Astrocyte of the cerebellum (primary cell): ENCODE results near the gene PLXNA2.

ENCODE experiments used
- DNase-seq: peaks from one replicate; pipeline ENCODE4 v3.0.0-alpha.2; 2011; ENCODE audit warnings: low read depth
- H3K4me3 ChIP-seq: 2 replicates; pipeline ENCODE4 v1.5.1; 2011; ENCODE audit warnings: mild to moderate bottlenecking, low read depth, low read length, moderate library complexity
- in situ Hi-C: cut with HindIII; loops from 2 replicates; pipeline ENCODE4 v1.10.0; 2017; ENCODE audit warnings: low sequenced_read_pairs
- TF ChIP-seq, protein P1 (sequence below): IDR thresholded peaks from 2 replicates; pipeline ENCODE4 v1.5.1; 2012; ENCODE audit warnings: low read length, low read depth, moderate library complexity, mild to moderate bottlenecking; ENCODE audit errors: missing control alignments

The PLXNA2 gene

DNA sequence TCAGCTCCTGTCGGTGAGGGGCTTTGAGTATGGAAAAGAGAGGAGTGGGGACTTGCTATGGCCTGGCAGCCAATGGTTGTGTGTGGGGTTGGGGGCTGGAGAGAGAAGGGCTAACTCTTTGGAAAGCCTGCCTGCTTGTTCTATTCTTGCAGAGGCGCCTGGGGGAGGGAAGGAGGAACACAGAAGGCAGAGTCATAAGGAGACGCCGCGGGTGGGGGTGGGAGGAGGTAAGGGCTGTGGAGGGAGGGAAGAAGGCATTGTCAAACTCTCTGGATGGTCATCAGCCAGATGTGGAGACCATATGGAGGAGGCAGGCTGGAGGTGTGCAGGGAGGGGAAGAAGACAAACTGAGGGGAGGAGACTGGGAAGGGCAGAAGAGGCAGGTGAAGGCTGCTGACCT is 70.0 kb downstream of the PLXNA2 start:
- no peak for DNase-seq
- H3K4me3 ChIP-seq, result no peak overlapping the region
- in situ Hi-C loops, result no loop called here
- TF ChIP-seq, protein P1, sequence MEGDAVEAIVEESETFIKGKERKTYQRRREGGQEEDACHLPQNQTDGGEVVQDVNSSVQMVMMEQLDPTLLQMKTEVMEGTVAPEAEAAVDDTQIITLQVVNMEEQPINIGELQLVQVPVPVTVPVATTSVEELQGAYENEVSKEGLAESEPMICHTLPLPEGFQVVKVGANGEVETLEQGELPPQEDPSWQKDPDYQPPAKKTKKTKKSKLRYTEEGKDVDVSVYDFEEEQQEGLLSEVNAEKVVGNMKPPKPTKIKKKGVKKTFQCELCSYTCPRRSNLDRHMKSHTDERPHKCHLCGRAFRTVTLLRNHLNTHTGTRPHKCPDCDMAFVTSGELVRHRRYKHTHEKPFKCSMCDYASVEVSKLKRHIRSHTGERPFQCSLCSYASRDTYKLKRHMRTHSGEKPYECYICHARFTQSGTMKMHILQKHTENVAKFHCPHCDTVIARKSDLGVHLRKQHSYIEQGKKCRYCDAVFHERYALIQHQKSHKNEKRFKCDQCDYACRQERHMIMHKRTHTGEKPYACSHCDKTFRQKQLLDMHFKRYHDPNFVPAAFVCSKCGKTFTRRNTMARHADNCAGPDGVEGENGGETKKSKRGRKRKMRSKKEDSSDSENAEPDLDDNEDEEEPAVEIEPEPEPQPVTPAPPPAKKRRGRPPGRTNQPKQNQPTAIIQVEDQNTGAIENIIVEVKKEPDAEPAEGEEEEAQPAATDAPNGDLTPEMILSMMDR, result no peak

DNA sequence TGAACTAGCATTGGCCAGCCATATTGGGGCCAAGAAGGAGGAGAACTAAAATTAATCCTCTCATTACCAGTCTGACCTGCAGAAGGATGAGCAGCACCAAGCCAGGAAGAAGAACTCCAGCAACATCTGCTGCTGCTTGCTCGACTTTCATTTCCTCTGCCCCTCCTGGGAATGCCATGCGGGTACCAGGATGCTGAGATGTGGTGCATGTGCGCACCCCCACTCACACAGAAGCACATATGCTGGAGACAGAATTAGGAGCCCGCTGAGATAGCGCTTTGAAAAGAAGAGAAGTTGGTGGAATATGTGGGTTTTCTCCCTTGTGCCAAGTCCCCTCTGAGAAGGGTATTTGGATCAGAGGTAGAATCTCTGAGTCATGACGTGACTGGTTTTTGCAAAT is 70.4 kb downstream of the PLXNA2 start:
- no peak for DNase-seq
- no peak overlapping the region for H3K4me3 ChIP-seq
- in situ Hi-C loops, result no loop called here
- TF ChIP-seq, protein P1, result no peak

DNA sequence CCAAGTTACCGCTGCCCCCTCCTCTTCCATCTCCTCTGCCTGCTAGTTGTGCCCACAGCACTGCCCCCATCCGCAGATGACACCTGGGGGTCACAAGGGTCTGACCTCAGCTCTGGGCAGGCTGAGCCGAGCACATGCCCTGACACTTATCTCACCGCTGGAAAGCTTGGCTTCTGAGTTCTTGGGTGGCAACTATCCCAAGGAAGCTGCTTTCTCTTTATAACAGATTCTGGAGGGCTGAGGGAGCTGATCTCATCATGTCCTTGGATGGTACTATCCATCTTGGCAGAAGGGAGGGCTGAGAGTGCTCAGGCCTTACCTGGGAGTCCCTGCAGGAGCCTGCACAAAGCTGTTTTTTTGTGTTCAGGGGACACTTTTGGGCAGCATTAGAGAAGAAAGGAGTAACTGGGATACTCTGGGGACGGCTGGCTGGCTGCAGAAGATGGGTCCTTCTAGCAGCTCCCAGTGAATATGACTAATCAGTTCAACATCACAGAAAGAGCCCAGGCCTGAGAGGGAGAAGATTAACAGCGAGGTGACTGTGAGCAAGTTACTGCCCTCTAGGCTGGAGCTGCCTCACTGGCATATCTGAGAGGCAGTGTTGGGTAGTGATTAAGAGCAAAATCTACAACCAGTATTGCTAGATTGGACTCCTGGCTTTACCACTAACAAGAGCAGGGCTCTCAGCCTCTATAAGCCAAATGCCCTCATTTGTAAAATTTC is 71.6 kb downstream of the PLXNA2 start:
- TF ChIP-seq, protein P1, result no peak
- in situ Hi-C loops, result no loop called here
- no peak for DNase-seq
- no peak overlapping the region for H3K4me3 ChIP-seq

DNA sequence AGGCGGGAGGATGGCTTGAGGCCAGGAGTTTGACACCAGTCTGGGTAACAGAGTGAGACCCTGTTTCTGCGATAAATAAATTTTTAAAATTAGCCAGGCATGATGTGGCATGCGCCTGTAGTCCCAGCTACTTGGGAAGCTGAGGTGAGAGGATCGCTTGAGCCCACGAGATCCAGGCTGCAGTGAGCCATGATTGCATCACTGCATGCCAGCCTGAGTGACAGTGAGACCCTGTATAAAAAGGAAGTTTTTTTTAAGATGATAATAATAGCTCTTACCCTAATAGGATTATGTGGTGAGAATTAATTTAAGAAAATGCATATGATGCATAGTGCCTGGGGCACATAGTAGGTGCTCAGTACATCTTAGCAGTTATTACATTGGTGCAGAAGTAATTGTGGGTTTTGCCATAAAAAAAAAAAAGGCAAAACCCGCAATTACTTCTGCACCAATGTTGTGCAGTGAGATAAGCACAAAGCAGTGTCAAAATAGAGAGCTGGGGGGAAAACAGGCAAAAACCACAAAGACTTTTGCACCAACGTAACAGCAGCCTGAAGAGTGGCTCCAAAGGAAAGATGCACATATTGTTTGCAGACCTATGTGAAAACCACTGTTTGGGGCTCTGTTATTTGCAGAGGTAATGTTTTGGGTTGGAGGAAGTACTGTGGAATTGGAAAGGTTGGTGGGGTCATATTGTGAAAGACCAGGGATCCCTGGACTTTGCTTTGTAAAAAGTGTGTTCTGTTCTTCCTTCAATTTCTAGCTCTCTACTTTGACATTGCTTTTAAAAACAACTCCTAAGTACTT is 72.4 kb downstream of the PLXNA2 start:
- no peak overlapping the region for H3K4me3 ChIP-seq
- TF ChIP-seq, protein P1, result no peak
- DNase-seq, result no peak
- in situ Hi-C loops, result no loop called here

DNA sequence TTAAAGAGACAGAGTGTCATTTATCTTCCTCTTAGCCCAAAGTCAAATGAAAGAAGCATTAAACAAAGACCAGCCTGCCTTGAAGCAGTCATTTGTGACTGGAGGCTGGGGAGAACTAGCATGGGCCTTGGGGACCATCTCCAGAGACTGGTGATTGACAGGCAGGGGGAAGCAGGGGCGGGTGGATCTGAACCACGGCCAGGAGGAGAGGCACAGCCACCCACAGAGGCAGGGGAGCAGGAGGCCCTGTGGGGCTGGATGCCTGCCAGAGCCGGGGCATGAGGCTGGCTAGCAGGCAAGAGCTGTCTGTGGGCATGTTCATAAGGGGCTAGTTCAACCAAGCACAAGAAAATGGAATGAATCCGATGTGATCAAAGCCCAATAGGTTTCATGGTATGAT is 73.9 kb downstream of the PLXNA2 start:
- in situ Hi-C loops, result no loop called here
- TF ChIP-seq, protein P1, result no peak
- no peak for DNase-seq

DNA sequence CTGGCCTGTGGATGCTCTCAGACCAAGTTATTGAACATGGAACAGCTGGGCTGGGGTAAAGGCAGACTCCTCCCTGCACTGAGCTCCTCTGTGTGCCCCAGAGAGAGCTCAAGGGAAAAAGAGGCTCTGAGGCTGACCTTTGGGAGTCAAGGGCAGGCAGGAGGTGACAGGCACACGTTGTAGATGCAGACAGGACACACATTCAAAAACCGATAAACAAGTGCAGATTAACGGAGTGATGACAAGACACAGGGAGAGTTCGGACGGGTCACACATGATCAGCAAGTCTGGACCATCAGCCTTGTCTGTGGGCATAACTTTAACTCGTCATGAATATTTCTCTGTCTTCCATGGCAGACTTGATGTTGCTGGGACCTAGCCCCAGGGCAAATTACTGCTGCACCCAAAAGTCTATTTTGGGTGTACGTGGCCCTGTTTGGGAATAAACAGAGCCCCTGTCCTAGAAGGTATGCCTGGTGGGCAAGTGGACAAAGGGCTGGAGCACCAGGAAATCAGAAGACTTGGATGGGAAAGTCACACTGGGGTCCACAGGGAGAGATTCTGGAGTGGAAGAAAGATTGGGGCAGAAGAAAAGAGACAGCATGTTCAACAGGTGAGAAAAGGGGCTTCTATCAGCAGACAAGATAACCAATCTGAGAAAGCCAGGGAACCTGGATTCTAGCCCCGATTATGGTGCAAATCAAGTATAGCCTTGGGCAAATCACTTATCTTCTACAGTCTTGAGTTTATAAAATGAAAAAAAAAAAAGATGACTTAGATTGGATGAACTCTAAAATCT is 74.9 kb downstream of the PLXNA2 start:
- TF ChIP-seq, protein P1, result no peak
- in situ Hi-C loops, result no loop called here
- DNase-seq, result no peak
- no peak overlapping the region for H3K4me3 ChIP-seq

More for the DNA sequence above, 73.9 kb downstream of the PLXNA2 start:
- H3K4me3 ChIP-seq, result no peak overlapping the region
